IPS-20b (cell line): ENCODE data around the gene MTREX.
A peak's percentile ranks its signal among the peaks of the same experiment; 100 is the strongest.

Experiments
- H3K27ac ChIP-seq: one replicate; pipeline ENCODE4 v1.5.1; 2013; ENCODE audit warnings: low read length
- H3K27me3 ChIP-seq: 2 replicates; pipeline ENCODE4 v1.6.1; 2013; ENCODE audit warnings: mild to moderate bottlenecking, low read length, inconsistent platforms; ENCODE audit not compliant: insufficient read depth
- H3K36me3 ChIP-seq: 2 replicates; pipeline ENCODE4 v1.6.1; 2013; ENCODE audit warnings: low read depth, mild to moderate bottlenecking, inconsistent platforms, low read length, moderate library complexity; ENCODE audit not compliant: insufficient read depth
- H3K4me1 ChIP-seq: 2 replicates; pipeline ENCODE4 v1.6.1; 2013; ENCODE audit warnings: mild to moderate bottlenecking, control low read depth, inconsistent platforms, low read length, moderate library complexity; ENCODE audit not compliant: insufficient read depth
- H3K4me3 ChIP-seq: 2 replicates; pipeline ENCODE4 v1.5.1; 2013; ENCODE audit warnings: mild to moderate bottlenecking, low read length, inconsistent platforms
- H3K9ac ChIP-seq: 2 replicates; pipeline ENCODE4 v1.6.1; 2013; ENCODE audit warnings: low read depth, mild to moderate bottlenecking, inconsistent platforms, low read length, moderate library complexity
- H3K9me3 ChIP-seq: 2 replicates; pipeline ENCODE4 v1.6.1; 2013; ENCODE audit warnings: mild to moderate bottlenecking, low read depth, low read length, inconsistent platforms; ENCODE audit not compliant: insufficient read depth

The MTREX gene

DNA sequence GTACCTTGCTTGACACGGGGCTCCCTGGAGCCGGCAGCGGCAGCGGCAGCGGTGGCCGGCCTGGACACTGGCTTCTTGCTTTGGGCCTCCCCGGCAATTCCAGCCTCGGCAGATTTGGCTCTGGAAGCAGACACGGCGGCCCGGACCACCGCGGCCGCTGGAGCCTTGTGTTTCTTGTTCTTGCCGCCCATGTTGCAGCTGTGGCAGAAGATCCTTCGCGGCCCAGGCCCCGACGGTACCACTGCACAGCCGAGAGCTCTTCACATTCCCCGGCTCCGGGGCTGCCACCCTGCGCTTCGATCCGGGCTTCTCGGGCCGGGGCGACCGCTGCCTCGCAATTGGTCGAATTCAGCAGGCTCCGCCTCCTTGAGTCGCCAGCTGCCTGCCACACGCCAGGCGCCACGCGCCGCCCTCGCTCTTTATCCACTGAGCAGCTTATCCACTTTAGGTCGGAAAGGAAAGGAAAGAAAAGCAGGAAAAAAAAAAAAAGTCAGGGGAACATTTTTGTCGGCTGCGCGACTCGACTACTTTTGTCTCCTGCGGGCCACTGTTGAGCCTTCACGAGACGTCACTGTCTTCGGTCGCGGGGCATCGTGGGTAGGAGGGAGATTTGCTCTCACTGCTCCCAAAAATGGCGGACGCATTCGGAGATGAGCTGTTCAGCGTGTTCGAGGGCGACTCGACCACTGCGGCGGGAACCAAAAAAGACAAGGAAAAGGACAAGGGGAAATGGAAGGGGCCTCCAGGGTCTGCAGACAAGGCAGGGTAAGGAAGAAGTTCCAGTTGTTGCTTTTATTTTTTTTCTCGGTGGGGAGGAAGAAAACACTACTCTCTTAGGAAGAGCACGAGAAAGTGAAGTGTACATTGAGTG lies at the start of gene MTREX, which contains the start of gene DHX29:
MTREX (plus strand) TSS at position 607 of the 871 bp plus-strand sequence; CDS start at position 632, 25 bp downstream.
DHX29 (minus strand) TSS at position 312 of the 871 bp plus-strand sequence; CDS start at position 191, 121 bp downstream.
- Histone ChIP-seq H3K4me3 (peak within 1 kb of the TSS; percentile 97), H3K4me1 (peaks cover 13% of the 10 kb centered on the region), H3K9ac (peak within 1 kb of the TSS; percentile 99), H3K36me3 (peaks cover 17% of the 10 kb centered on the region; the same call in 1 of the 2 replicates), H3K27me3 (no peaks in the 10 kb centered on the region), H3K9me3 (no peaks in the 10 kb centered on the region), H3K27ac (peak within 1 kb of the TSS; percentile 98)

DNA sequence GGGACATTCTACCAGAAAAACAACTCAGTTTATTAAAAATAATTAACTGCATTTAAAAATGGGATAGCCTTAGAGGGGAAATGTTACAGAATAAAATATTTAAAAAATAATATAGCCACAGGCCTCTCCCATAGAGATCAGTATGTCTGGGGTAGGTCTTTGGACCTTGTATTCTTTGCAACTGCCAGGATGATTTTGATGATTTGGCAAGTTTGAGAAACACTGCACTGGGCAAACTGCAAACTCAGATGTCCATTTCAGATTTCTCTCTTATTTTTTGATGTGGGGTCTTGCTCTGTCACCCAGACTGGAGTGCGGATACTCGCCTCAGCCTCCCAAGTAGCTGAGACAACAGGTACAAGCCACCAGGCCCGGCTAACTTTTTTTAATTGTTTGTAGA lies 49.5 kb upstream of the MTREX start:
- Histone ChIP-seq H3K27me3 (no peaks in the 10 kb centered on the region), H3K36me3 (peaks cover 67% of the 10 kb centered on the region), H3K4me1 (no peaks in the 10 kb centered on the region; the same call in 1 of the 2 replicates), H3K9me3 (no peaks in the 10 kb centered on the region), H3K4me3 (no peak overlapping the region), H3K9ac (no peak overlapping the region), H3K27ac (no peak overlapping the region)

DNA sequence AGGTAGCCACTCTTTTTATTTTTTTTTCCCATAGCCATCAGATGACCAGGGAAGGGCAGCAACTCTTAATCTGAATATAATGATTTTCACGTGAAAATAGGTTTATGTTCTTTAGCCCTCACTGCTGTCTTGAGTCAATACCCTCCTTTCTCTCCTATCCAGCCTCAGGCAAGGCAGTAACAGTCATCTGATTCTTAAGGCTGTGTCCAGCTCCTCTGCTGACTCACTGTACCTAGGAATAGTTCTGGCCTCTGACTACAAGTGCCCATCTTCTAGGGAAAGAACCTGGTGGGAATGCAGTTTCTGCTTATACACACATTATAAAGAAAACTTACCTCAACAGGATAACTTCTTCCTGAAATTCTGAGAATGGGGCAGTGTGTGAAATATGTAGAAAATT lies 31.0 kb upstream of the MTREX start:
- Histone ChIP-seq H3K4me3 (no peak overlapping the region), H3K4me1 (no peaks in the 10 kb centered on the region), H3K27me3 (no peaks in the 10 kb centered on the region), H3K27ac (no peak overlapping the region), H3K9ac (no peak overlapping the region), H3K9me3 (no peaks in the 10 kb centered on the region), H3K36me3 (peaks cover 91% of the 10 kb centered on the region)

DNA sequence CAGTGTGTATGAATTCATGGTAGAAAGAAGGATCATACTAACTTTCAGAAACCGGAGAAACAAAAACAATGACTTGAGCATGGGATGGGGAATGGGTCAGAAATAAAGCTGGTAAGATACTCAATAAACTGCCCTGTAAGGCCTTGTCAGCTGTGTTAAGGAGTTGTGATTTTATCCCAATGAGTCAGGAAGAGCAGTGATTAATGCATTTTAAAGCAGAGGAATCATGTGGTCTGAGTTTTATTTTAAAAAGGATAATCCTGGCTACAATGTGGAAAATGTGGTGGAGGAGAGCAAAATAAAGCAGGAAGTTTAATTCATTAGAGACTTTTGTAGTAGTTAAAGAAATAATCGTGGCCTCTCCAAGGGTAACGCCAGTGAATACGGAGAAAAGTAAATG lies 29.0 kb upstream of the MTREX start:
- Histone ChIP-seq H3K4me3 (no peak overlapping the region), H3K4me1 (no peaks in the 10 kb centered on the region), H3K36me3 (peaks cover 90% of the 10 kb centered on the region), H3K27ac (no peak overlapping the region), H3K27me3 (no peaks in the 10 kb centered on the region), H3K9me3 (no peaks in the 10 kb centered on the region), H3K9ac (no peak overlapping the region)

DNA sequence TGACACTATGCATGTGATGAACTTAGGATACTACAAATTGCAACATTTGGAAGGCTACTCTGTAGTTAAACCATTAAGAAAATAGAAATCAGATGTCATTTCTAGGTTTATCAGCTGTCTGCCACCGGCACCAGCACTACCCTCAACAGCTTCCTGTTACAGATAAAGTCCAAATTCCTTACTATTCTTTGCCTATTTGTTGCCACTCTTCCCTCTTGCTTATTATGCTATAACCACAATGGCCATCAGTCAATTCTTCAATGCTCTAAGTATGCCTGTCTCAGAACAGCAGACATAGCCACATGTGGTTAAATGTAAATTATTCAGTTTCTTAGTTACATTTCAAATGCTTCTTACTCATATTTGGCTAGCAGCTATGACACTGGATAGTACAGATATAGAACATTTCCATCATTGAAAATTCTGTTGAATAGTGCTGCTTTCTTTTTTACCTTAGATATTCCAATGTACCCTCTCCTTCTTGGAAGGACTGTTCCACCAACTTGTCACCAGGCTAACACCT lies 21.3 kb upstream of the MTREX start:
- Histone ChIP-seq H3K4me1 (no peaks in the 10 kb centered on the region), H3K27me3 (no peaks in the 10 kb centered on the region), H3K27ac (no peak overlapping the region), H3K9me3 (no peaks in the 10 kb centered on the region), H3K9ac (no peak overlapping the region), H3K36me3 (peaks cover 71% of the 10 kb centered on the region), H3K4me3 (no peak overlapping the region)

DNA sequence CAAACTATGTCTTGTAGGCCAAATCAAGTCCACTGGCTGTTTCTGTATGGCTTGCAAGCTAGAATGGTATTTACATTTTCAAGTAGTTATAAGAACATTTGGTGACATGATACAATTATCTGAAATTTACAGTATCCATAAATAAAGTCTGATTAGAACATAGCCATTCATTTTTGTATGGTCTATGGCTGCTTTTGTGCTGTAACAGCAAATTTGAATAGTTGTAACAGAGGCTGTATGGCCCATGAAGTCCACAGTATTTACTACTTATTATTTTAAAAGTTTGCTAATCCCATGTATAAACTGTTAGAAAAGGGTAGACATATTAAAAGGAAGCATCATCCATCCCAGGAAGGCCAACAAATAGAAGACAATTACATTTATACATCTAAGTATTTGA lies 18.0 kb upstream of the MTREX start:
- Histone ChIP-seq H3K27ac (no peak overlapping the region), H3K9me3 (no peaks in the 10 kb centered on the region), H3K4me1 (no peaks in the 10 kb centered on the region), H3K27me3 (no peaks in the 10 kb centered on the region), H3K9ac (no peak overlapping the region), H3K36me3 (peaks cover 77% of the 10 kb centered on the region), H3K4me3 (no peak overlapping the region)

DNA sequence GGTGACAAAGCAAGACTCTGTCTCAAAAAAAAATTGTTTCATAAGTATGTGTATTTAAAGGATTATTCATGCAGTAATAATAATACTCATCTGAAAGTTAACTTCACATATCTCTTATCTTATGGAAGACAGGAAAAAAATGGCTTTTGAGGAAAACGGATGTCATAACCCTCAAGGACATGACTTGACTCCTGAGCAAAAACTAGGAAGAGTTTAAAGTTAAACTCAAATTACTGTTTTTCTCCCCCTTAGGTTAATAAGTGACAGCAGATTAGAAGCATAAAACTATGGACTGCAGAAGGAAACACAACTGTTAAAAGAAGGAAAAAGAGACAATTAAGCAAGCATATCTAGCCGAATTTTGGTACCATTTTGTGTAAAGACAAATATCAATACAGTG lies 16.8 kb upstream of the MTREX start:
- Histone ChIP-seq H3K4me3 (no peak overlapping the region), H3K9ac (no peak overlapping the region), H3K9me3 (no peaks in the 10 kb centered on the region), H3K36me3 (peaks cover 78% of the 10 kb centered on the region), H3K4me1 (no peaks in the 10 kb centered on the region), H3K27me3 (no peaks in the 10 kb centered on the region), H3K27ac (no peak overlapping the region)

DNA sequence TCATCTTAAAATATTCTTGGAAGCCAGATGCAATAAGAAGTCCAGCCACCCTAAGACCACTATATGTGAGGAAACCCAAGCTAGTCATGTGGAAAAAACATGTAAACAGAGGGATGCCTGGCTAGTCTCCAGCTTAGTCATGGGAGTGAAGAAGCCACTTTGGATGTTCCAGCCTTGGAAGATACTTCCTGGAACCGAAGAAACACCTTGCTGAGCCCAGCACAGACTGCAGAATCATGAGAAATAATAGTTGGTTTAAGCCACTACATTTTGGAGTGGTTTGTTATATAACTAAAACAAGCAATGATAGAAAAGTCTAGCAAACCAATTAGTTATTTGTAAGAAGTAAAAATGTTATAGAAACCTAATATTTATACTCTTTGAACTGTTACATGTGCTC lies 12.9 kb upstream of the MTREX start:
- peaks cover 64% of the 10 kb centered on the region for H3K36me3 ChIP-seq
- H3K9ac ChIP-seq: no peak overlapping the region
- no peak overlapping the region for H3K4me3 ChIP-seq
- H3K27ac ChIP-seq: no peak overlapping the region
- H3K9me3 ChIP-seq: no peaks in the 10 kb centered on the region
- H3K4me1 ChIP-seq: no peaks in the 10 kb centered on the region
- H3K27me3 ChIP-seq: no peaks in the 10 kb centered on the region

DNA sequence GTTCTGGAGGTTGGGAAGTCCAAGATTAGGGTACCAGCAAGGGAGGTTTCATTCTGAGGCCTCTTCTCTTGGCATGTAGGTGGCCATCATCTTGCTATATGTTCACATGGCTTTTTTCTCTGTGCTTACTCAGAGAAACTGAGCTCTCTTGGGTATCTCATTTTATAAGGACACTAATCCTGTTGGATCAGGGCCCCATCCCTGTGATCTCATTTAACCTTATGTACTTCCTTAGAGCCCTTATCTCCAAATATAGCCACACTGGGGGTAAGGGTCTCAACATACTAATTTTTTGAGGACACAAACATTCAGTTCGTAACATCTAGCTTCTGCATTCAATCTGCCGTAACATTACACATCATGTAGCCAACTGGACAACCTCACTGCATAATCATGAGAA lies 6.9 kb upstream of the MTREX start:
- no peaks in the 10 kb centered on the region for H3K27me3 ChIP-seq
- peaks cover 2% of the 10 kb centered on the region; the same call in 1 of the 2 replicates for H3K4me1 ChIP-seq
- no peak overlapping the region for H3K27ac ChIP-seq
- no peak overlapping the region for H3K9ac ChIP-seq
- H3K4me3 ChIP-seq: no peak overlapping the region
- peaks cover 18% of the 10 kb centered on the region for H3K36me3 ChIP-seq
- H3K9me3 ChIP-seq: no peaks in the 10 kb centered on the region

DNA sequence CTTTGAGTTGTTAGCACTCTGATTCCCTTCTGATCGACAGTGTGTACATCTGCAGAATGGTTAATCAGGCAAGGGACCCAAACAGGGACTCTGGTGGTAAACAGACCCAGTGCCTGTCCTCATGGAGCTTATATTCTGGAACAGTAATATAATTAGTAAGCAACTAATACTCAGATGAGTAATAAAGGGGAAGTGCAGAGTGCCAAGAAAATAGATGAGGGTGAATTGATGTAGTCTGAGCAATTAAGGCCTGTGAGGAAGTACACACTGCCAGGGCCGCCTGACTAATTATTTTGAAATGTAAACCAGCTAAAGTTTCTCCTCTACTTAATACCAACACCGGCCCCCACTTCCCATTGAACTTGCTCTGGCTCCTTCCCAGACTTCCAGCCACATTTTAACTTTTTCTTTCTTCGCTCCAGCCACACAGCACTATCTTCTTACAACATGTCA lies 4.5 kb upstream of the MTREX start:
- H3K4me3 ChIP-seq: no peak overlapping the region
- no peaks in the 10 kb centered on the region for H3K9me3 ChIP-seq
- no peak overlapping the region for H3K27ac ChIP-seq
- H3K4me1 ChIP-seq: peaks cover 10% of the 10 kb centered on the region
- H3K36me3 ChIP-seq: 0 out of 2 replicates have a peak, but pooled peaks cover 6% of the 10 kb centered on the region
- no peak overlapping the region for H3K9ac ChIP-seq
- H3K27me3 ChIP-seq: no peaks in the 10 kb centered on the region

DNA sequence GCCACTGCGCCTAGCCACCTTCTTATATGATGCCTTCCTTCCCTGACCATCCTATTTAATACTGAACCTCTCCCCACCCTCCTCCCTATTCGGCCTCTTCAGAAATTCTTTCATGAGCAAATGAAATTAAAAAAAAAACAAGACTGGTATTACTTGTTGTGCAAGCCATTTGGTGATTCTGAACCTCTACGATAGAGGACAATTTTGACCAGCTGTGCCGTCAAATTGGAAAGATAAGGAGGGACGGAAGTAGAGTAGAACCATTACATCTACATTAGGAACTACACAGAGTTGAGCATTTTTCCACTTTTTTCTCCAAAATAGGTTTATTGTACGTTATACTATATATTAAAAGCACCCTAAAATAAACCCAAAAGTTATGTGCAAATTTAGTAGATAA lies 3.2 kb upstream of the MTREX start:
- Histone ChIP-seq H3K27me3 (no peaks in the 10 kb centered on the region), H3K9me3 (no peaks in the 10 kb centered on the region), H3K27ac (no peak overlapping the region), H3K9ac (no peak overlapping the region), H3K36me3 (0 out of 2 replicates have a peak, but pooled peaks cover 6% of the 10 kb centered on the region), H3K4me3 (no peak overlapping the region), H3K4me1 (peaks cover 13% of the 10 kb centered on the region)

DNA sequence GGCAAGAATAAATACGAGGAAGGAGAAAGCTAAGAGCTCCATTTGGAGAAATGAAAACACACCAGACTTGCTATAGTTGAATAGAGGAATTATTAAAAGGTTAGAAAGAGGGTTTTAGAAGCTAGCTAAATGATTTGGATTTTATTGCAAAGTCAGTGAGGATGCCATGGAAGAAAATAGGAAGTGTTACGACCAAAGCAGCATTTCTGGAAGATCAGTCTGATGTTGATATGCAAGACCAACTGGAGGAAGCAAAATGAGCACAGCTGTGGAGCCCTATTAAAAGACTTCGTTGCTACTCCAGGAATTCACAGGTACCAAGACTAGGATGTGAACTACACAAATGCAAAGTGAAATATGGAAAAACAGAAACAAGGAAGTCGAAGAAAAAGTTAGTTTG lies 2.4 kb upstream of the MTREX start:
- H3K36me3 ChIP-seq: 0 out of 2 replicates have a peak, but pooled peaks cover 6% of the 10 kb centered on the region
- no peak overlapping the region for H3K9ac ChIP-seq
- H3K27me3 ChIP-seq: no peaks in the 10 kb centered on the region
- peak overlapping the region; percentile 97; the same call in 1 of the 2 replicates for H3K4me3 ChIP-seq
- no peak overlapping the region for H3K27ac ChIP-seq
- peaks cover 13% of the 10 kb centered on the region for H3K4me1 ChIP-seq
- H3K9me3 ChIP-seq: no peaks in the 10 kb centered on the region
